Muscle of leg (tissue), 11 donors: ENCODE data around the gene TAS1R2. TPM values are rescaled to one million over a fixed set of nuclear protein-coding genes. Genes with fewer than 3 reads are reported as not detected.

Source experiments
- DNase-seq: peaks from one replicate; pipeline ENCODE4 v3.0.0; 2013
- H3K27ac ChIP-seq: one replicate; pipeline ENCODE4 v1.5.1; 2013; ENCODE audit warnings: mild to moderate bottlenecking, low read length, control low read depth
- H3K27me3 ChIP-seq: one replicate; pipeline ENCODE4 v1.6.1; 2013; ENCODE audit warnings: low read length; ENCODE audit not compliant: control insufficient read depth, insufficient read depth
- H3K36me3 ChIP-seq: one replicate; pipeline ENCODE4 v1.6.1; 2013; ENCODE audit warnings: low read length; ENCODE audit not compliant: control insufficient read depth, insufficient read depth
- H3K4me1 ChIP-seq: one replicate; pipeline ENCODE4 v1.6.1; 2013; ENCODE audit warnings: low read length; ENCODE audit not compliant: control insufficient read depth, insufficient read depth
- H3K4me3 ChIP-seq: one replicate; pipeline ENCODE4 v1.5.1; 2013; ENCODE audit warnings: low read length, control low read depth
- H3K9me3 ChIP-seq: replicated peaks from 2 replicates; pipeline ENCODE4 v1.6.1; 2013; ENCODE audit warnings: low read depth, low read length; ENCODE audit not compliant: control insufficient read depth
- WGBS: methylation state at CpG from one replicate; pipeline ENCODE4 v1.1.5; 2013; ENCODE audit warnings: missing lambda C conversion rate; ENCODE audit not compliant: insufficient coverage; 5-methylcytosine and 5-hydroxymethylcytosine counted together
- polyA plus RNA-seq, 8 donors: library from polyadenylated mRNA; unstranded; fragments of 120-200 nt; gene quantifications; one replicate each; pipeline versions ENCODE4 v1.2.1 to v1.2.3, GENCODE V29; 2013; ENCODE audit warnings: inconsistent platforms in 1 of 8, low replicate concordance in 1 of 8; ENCODE audit not compliant: insufficient read length in 8 of 8, insufficient read depth in 1 of 8
- total RNA-seq: library from RNA; stranded (reverse); fragments of 120-200 nt; gene quantifications from one replicate; pipeline ENCODE4 v1.2.4, GENCODE V29; 2013

Gene TAS1R2
- total and polyA plus RNA-seq, 9 donors: not detected

DNA sequence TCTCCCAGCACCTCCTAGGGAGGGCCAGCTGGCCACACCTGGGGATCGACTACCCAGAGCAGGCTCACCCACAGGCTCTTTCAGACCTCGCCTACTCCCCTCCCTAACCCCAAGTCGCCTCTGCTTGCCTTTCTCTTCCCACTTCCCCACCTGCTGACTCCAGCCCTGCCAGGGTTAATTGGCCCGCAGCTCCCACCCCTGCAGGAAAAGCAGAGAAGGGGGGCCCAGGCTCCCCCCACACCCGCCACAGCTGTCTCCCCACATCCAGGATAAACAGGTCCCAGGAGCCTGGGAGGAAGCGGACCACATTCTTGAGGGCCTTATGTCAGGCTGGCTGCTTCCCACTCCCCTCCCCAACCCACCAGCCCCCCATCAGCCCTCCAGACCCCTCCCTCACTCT is 45.0 kb downstream of the TAS1R2 start:
- H3K36me3 ChIP-seq: no peaks in the 10 kb centered on the region
- H3K27ac ChIP-seq: peak overlapping the region; percentile 79
- peak; percentile 93 for DNase-seq
- 10% methylated on average over 6 of the region's 6 CpGs for WGBS
- peaks cover 81% of the 10 kb centered on the region for H3K4me1 ChIP-seq
- H3K27me3 ChIP-seq: peaks cover 11% of the 10 kb centered on the region
- no peak overlapping the region for H3K4me3 ChIP-seq
- no peaks in the 10 kb centered on the region for H3K9me3 ChIP-seq

DNA sequence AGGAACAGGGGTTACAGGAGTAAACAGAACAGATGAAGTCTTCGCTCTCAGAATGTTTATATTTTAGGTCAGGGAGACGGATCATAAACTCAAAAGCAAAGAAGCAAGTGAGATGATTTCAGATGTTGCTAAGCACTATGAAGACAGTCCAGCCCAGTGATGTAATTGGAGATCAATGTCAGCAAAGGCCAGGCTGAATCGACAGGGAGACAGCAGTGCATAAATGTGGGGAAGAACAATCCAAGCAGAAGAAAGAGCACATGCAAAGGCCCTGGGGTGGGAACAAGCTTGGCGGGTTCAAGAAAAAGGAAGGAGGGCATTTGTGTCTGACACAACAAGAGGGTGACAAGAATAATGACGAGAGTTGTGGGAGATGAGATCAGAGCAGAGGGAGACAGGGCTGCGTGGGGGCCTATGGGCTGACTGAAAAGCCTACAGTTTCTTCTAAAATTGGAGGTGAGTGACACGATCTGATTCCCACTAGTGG is 47.0 kb downstream of the TAS1R2 start:
- Histone ChIP-seq H3K9me3 (no peaks in the 10 kb centered on the region), H3K4me1 (peaks cover 78% of the 10 kb centered on the region), H3K27me3 (peaks cover 5% of the 10 kb centered on the region), H3K27ac (peak overlapping the region; percentile 54), H3K36me3 (no peaks in the 10 kb centered on the region), H3K4me3 (no peak overlapping the region)
- peak; percentile 79 for DNase-seq
- WGBS: 62% methylated on average over 7 of the region's 7 CpGs

DNA sequence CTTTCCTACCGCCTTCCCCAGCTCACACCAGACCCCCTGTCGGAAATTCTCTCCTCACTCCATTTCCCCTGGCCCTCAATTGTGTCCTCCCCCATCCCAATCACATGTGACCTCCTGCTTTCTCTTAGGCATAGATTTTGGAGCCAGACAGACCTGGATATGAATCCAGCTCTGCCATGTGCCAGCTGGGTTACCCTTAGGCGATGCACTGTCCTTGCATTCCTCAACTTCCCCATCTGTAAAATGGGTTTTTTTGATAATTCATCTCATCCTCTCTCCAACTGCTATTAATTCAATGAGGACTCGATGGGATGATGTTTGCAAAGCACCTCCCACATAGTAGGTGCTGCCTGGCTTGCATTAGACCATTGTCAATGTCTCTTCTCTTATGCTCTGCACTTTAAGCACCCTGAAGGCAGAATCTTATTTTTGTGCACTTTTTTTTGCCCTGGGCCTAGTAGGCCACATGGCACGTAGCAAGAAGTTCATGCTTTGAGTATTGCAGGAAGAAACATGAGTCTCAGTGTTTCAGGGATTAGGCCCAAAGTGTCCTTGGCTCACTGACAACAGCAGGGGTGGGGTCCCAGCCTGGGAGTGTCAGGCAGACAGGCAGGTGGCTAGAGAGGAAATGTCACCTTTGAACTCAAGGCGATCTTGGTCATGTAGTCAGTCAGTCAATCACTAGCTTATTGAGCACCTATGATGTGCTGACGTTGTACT is 47.6 kb downstream of the TAS1R2 start:
- H3K4me1 ChIP-seq: peaks cover 80% of the 10 kb centered on the region
- DNase-seq: peak; percentile 49
- no peaks in the 10 kb centered on the region for H3K36me3 ChIP-seq
- H3K9me3 ChIP-seq: no peaks in the 10 kb centered on the region
- no peak overlapping the region for H3K4me3 ChIP-seq
- peaks cover 5% of the 10 kb centered on the region for H3K27me3 ChIP-seq
- 55% methylated on average over 7 of the region's 7 CpGs for WGBS
- H3K27ac ChIP-seq: peak overlapping the region; percentile 64

DNA sequence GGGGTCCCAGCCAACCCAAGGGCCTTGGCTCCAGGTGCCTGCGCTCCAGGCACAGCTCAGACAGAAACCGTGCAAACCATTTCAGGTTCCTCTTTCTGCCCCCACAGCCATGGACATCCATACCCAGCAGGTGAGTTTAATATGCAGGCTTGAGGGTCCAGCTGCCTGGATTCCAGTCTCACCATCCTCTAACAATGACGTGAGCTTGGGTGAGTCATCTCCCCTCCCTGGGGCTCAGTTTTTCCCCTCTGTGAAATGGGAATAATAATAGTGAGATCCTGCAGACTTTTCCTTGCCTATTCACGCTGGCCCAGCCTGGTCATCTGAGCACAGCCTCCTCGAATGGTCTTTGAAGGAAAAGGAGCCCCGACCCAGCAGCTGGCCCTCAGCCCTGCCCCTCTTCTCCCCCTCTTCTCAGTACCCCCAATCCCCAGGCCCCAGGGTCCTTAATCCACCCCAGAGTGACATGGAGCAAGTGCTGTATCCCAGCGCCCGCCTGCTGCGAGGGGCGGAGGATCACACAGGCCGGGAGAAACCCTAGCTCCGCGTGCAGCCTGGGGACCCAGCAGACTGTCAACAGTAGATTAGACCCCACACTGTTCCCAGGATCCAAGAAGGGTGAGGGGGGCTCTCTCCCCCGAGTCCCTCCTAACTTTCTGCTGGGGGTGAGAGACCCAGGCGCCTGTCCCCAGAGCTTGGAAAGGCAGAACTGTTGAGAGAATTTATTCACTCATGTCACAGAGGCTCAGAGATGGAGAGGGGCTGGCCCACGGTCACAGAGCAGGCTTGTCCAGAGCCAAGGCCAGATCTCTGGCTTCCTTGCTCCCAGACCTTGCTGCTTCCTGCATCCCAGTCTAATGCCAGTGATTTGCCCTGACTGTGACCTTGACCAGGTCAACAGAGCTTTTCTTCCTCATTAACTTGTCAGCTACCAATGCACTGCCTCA is 49.2 kb downstream of the TAS1R2 start:
- no peak overlapping the region for H3K4me3 ChIP-seq
- H3K36me3 ChIP-seq: no peaks in the 10 kb centered on the region
- H3K27me3 ChIP-seq: peaks cover 5% of the 10 kb centered on the region
- peak overlapping the region; percentile 31 for H3K27ac ChIP-seq
- no peaks in the 10 kb centered on the region for H3K9me3 ChIP-seq
- DNase-seq: no peak
- WGBS: 64% methylated on average over 4 of the region's 16 CpGs
- H3K4me1 ChIP-seq: peaks cover 83% of the 10 kb centered on the region

DNA sequence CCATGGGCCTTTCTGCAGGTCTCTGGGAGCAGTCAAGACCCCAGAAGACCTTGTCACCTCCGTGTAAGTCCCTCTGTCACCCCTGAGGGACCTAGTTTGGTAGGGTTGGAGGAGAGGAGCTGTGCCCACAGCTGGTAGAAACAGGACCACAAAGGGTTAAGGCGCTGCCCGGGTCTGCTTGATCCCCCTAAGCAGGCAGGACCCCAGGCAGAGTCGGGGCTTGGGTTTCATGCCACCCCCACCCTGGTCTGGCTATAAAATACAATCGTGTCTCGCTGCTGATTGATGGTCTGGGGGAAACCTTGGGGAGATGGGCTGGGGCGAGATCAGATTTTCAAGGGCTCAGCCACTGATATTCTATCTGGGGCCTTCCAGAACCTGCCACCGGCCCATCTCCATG is 50.9 kb downstream of the TAS1R2 start:
- no peak for DNase-seq
- no peak overlapping the region for H3K27ac ChIP-seq
- no peak overlapping the region for H3K4me3 ChIP-seq
- peaks cover 83% of the 10 kb centered on the region for H3K4me1 ChIP-seq
- 52% methylated on average over 8 of the region's 8 CpGs for WGBS
- no peaks in the 10 kb centered on the region for H3K36me3 ChIP-seq
- H3K9me3 ChIP-seq: no peaks in the 10 kb centered on the region
- H3K27me3 ChIP-seq: peaks cover 5% of the 10 kb centered on the region

DNA sequence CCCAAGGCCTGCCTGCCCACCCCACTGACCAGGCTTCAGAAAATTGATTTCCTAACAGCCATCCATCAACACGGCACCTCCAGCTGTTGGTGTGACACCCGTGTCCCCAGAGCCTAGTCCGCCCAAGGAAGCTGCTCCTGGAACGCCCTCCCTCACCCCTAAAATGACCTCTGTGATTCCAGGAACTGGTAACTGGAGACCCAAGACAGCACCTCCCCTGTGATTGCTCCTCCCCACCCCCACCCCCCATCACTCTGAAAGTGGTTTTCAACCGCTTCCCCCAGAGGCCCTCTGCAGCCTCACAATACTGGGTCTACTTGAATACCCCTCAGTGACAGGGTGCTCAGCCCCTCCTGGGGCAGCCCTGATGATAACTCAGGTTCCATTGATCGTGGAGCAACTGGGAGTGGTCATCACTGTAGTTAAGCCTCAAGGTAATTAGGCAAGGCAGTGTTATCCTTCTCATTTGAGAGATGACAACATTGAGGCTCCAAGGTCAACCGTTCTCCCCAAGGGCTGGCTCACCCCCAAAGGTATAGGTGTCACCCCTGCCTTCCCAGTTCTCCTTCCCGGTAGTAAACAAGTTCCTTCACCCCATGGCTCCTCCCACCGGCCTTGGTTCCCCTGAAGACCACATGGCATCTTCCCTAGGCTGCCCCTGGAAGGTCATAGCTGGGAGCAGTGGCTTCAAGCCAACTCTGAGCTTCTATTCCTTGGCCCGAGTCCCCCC is 52.0 kb downstream of the TAS1R2 start:
- peaks cover 90% of the 10 kb centered on the region for H3K4me1 ChIP-seq
- no peak for DNase-seq
- no peak overlapping the region for H3K4me3 ChIP-seq
- peak overlapping the region; percentile 91 for H3K27ac ChIP-seq
- H3K27me3 ChIP-seq: peaks cover 5% of the 10 kb centered on the region
- 64% methylated on average over 9 of the region's 10 CpGs for WGBS
- H3K36me3 ChIP-seq: no peaks in the 10 kb centered on the region
- no peaks in the 10 kb centered on the region for H3K9me3 ChIP-seq

DNA sequence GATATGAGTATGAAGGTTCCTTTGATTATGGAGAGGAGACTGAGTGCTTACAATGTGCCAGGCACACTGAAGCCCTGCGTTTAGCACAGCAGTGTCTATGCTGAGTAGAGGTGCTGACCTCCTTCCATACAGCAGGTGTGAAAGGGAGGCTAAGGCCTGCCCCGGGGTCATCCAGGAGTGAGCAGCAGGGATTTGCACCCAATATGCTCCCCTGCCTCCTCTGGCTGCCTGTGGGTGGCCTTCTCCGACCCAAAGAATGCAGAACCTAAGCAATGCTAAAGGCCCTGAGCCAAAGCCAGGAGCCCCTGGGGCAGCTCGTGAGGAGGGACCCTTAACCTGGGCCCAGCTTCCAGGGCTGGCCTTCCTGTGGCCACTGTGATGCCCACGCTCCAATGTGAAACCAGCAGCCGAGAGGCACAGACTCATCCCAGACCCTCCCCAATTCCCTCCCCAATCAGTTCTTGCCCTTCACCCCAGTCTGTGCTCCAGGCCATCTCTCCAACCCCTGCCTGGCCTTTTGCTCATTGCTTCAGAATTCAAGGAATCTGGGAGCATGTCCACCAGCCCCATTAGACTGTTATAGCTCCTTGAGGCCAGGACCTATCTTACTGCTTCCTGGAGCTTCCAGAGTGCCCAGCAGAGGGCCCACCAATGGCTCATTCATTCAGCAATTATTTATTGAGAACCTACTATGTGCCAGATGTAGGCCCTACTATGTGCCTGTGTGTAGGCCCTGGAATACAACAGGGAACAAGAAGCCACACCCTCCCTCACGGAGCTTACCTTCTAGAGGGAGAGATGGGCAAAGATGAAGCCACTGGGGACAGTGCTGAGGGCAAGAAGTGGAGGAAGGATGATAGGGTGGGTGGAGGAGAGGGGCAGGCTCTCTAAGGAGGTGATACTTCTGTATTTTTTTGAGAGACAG is 53.3 kb downstream of the TAS1R2 start:
- H3K4me3 ChIP-seq: no peak overlapping the region
- no peaks in the 10 kb centered on the region for H3K9me3 ChIP-seq
- H3K36me3 ChIP-seq: no peaks in the 10 kb centered on the region
- peak overlapping the region; percentile 91 for H3K27ac ChIP-seq
- DNase-seq: peak; percentile 68
- H3K27me3 ChIP-seq: peaks cover 3% of the 10 kb centered on the region
- peaks cover 82% of the 10 kb centered on the region for H3K4me1 ChIP-seq
- 43% methylated on average over 6 of the region's 7 CpGs for WGBS

DNA sequence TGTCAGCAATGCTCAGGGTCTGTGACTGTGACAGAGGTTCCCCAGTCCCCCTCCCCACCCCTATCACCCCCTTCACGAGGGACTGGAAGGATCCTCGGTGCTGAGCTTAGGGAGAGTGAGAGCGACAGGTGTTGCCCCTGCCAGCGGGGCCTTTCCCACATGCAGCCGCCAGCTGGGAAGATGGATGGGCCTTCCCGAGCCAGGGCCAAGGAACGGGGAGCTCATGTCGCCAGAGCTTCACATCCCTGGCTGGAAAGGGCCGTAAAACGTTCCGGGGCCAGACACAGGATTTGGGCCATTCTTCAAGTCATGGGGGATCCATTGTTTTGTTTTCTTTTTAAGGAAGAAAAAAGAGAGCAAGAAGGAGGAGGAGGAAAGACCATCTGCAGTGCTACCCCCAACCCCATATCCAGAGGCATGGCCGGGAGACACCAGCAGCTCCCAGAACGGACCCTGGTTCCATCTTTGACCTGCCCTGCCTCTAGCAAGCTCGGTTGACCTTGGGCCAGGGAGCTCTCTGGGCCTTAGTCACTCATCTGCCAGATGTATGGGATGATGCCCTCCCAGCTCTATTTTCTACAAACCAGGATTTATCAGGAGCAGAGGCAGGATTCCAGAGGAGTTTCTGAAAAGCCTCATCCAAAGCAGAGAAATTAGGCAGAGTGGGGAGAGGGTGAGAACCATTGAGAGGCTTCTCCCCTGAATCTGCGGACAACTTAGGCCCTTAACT is 54.1 kb downstream of the TAS1R2 start:
- Histone ChIP-seq H3K36me3 (no peaks in the 10 kb centered on the region), H3K4me1 (peaks cover 81% of the 10 kb centered on the region), H3K27me3 (peaks cover 3% of the 10 kb centered on the region), H3K27ac (peak overlapping the region; percentile 91), H3K9me3 (no peaks in the 10 kb centered on the region), H3K4me3 (no peak overlapping the region)
- peak; percentile 88 for DNase-seq
- 19% methylated on average over 11 of the region's 15 CpGs for WGBS

DNA sequence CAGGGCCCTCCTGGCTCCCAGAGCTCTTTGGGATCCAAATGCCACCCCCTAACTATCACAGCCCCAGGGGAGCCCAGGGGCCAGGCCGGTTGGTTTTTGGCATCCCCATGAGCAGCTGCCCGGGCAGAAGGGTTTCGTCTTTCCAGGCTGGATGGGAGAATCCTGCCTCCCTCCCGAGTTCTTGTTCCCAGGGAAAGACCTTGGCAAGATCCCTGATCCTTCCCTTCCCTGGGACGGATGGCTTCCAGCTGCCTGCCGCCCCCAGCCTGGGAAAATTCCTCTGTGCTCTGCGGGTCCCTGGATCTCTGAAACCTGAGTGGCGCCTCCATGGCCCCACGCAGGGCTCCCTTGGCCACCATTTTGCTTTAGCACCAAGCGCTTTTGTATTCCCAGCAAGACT is 55.6 kb downstream of the TAS1R2 start:
- WGBS: 10% methylated on average over 10 of the region's 10 CpGs
- H3K4me3 ChIP-seq: no peak overlapping the region
- peak; percentile 88 for DNase-seq
- H3K36me3 ChIP-seq: no peaks in the 10 kb centered on the region
- H3K27ac ChIP-seq: peak overlapping the region; percentile 91
- H3K9me3 ChIP-seq: no peaks in the 10 kb centered on the region
- peaks cover 2% of the 10 kb centered on the region for H3K27me3 ChIP-seq
- peaks cover 84% of the 10 kb centered on the region for H3K4me1 ChIP-seq
